Retinal pigment epithelial cell (primary cell): ENCODE data around the gene ALK.

Source experiments
- DNase-seq: peaks from one replicate; pipeline ENCODE4 v3.0.0-alpha.2; 2010; ENCODE audit warnings: low read depth
- H3K4me3 ChIP-seq: 2 replicates; pipeline ENCODE4 v1.5.1; 2011; ENCODE audit warnings: mild to moderate bottlenecking, low read length, control low read depth, moderate library complexity
- CTCF ChIP-seq: conservative IDR thresholded peaks from 2 replicates; pipeline ENCODE4 v1.5.1; 2011; ENCODE audit warnings: low read depth, low read length, control low read depth, inconsistent platforms

The ALK gene

GRCh38 chr2:29443627-29444026, 477.8 kb downstream of the ALK start:
- DNase-seq = no peak
- H3K4me3 ChIP-seq = no peak overlapping the region
- no peak for TF ChIP-seq CTCF

GRCh38 chr2:29443151-29443550, 478.2 kb downstream of the ALK start:
- TF ChIP-seq CTCF = no peak
- H3K4me3 ChIP-seq = no peak overlapping the region

GRCh38 chr2:29440921-29441623, 480.3 kb downstream of the ALK start:
- TF ChIP-seq CTCF = no peak
- H3K4me3 ChIP-seq = no peak overlapping the region
- no peak for DNase-seq

More at GRCh38 chr2:29443151-29443550, 478.2 kb downstream of the ALK start:
- DNase-seq = peak; percentile 13

GRCh38 chr2:29433920-29434319, 487.5 kb downstream of the ALK start:
- no peak overlapping the region for H3K4me3 ChIP-seq
- DNase-seq = no peak
- TF ChIP-seq CTCF = no peak

- DNase-seq = no peak
- no peak overlapping the region for H3K4me3 ChIP-seq
- TF ChIP-seq CTCF = no peak
Measured at GRCh38 chr2:29433128-29433527, 488.3 kb downstream of the ALK start.

- no peak overlapping the region for H3K4me3 ChIP-seq
- DNase-seq = no peak
- TF ChIP-seq CTCF = no peak
Measured at GRCh38 chr2:29431485-29431884, 489.9 kb downstream of the ALK start.

GRCh38 chr2:29430382-29431112, 490.8 kb downstream of the ALK start:
- no peak overlapping the region for H3K4me3 ChIP-seq
- TF ChIP-seq CTCF = no peak
- DNase-seq = no peak
